Hair follicular keratinocyte (primary cell): ENCODE measurements around the gene SELL. TPM values are rescaled to one million over a fixed set of nuclear protein-coding genes. Genes with fewer than 3 reads are reported as not detected.

ENCODE experiments used
- total RNA-seq: library from RNA; depleted of rRNA; stranded (reverse); fragments of >200 nt; gene quantifications from 2 replicates; pipeline ENCODE4 v1.2.3, GENCODE V29; 2015

The SELL gene
- not detected in 2 replicates for total RNA-seq

GRCh38 chr1:169711469-169712308 is at the start of gene SELL:
SELL (minus strand) TSS chr1:169711620; CDS start chr1:169711498, 122 bp downstream.

GRCh38 chr1:169733924-169734323 is 22.5 kb upstream of the SELL start, which contains the start of gene SELE:
SELE (minus strand) TSS chr1:169734079; CDS start chr1:169733612, 467 bp downstream.

Other genes starting within 250 kb of the SELL start
- gene SLC19A2, start 225.7 kb downstream of the SELL start, total RNA-seq, result 7.8 and 8.7 TPM in 2 replicates
- not detected in 2 replicates for gene F5, start 125.1 kb downstream of the SELL start, total RNA-seq
- gene SELP, start 81.5 kb downstream of the SELL start, total RNA-seq, result not detected in 2 replicates
- not detected in 2 replicates for gene SELE, start 22.5 kb upstream of the SELL start, total RNA-seq
- gene METTL18, start 83.3 kb upstream of the SELL start, total RNA-seq, result 2.5 and 5.2 TPM in 2 replicates
- gene SCYL3, start 182.3 kb upstream of the SELL start, total RNA-seq, result 4.4 and 5.5 TPM in 2 replicates